Astrocyte (in vitro differentiated cells and primary cell): Measurements from ENCODE around the gene MAP7. TPM values are rescaled to one million over a fixed set of nuclear protein-coding genes. Genes with fewer than 3 reads are reported as not detected.
"Not testable (repeated sequence)": the region's sequence is repeated elsewhere in the genome, so short reads cannot be mapped to it uniquely, and the experiment has no call there.

Source experiments
- DNase-seq: peaks from one replicate; pipeline ENCODE4 v3.0.0-alpha.2; 2010; ENCODE audit warnings: low read depth
- FAIRE-seq: peaks from 2 replicates; lab custom pipeline; 2011; peaks lifted over from hg19 to GRCh38; lab: Jason Lieb, UNC
- H2AFZ ChIP-seq: 2 replicates; pipeline ENCODE4 v1.6.0; 2012; ENCODE audit warnings: low read depth, low read length, inconsistent platforms
- H3K27ac ChIP-seq: 2 replicates; pipeline ENCODE4 v1.5.1; 2011; ENCODE audit warnings: low read depth, low read length, inconsistent platforms
- H3K27me3 ChIP-seq: 2 replicates; pipeline ENCODE4 v1.6.0; 2011; ENCODE audit warnings: low read length, inconsistent platforms; ENCODE audit not compliant: insufficient read depth
- H3K36me3 ChIP-seq: 2 replicates; pipeline ENCODE4 v1.5.1; 2011; ENCODE audit warnings: low read length, inconsistent platforms; ENCODE audit not compliant: insufficient read depth
- H3K4me1 ChIP-seq: 2 replicates; pipeline ENCODE4 v1.5.1; 2011; ENCODE audit warnings: low read length, inconsistent platforms; ENCODE audit not compliant: insufficient read depth
- H3K4me2 ChIP-seq: 2 replicates; pipeline ENCODE4 v1.6.0; 2012; ENCODE audit warnings: low read length, inconsistent platforms
- H3K4me3 ChIP-seq: 2 replicates; pipeline ENCODE4 v1.5.1; 2011; ENCODE audit warnings: low read depth, mild to moderate bottlenecking, low read length, inconsistent platforms; ENCODE audit not compliant: insufficient read depth
- H3K79me2 ChIP-seq: 2 replicates; pipeline ENCODE4 v1.6.0; 2012; ENCODE audit warnings: mild to moderate bottlenecking, low read length, inconsistent platforms; ENCODE audit not compliant: insufficient read depth
- H3K9ac ChIP-seq: 2 replicates; pipeline ENCODE4 v1.6.0; 2012; ENCODE audit warnings: mild to moderate bottlenecking, low read length, inconsistent platforms
- H3K9me3 ChIP-seq: 2 replicates; pipeline ENCODE4 v1.5.1; 2012; ENCODE audit warnings: low read depth, mild to moderate bottlenecking, low read length, inconsistent platforms; ENCODE audit not compliant: insufficient read depth
- H4K20me1 ChIP-seq: 2 replicates; pipeline ENCODE4 v1.6.0; 2012; ENCODE audit warnings: low read length, inconsistent platforms; ENCODE audit not compliant: insufficient read depth
- H3K27ac Mint-ChIP-seq: one replicate; pipeline ENCODE4 v1.8.0; 2021; ENCODE audit warnings: mild to moderate bottlenecking, mixed read lengths; ENCODE audit not compliant: unreplicated experiment
- H3K27me3 Mint-ChIP-seq: one replicate; pipeline ENCODE4 v1.8.0; 2021; ENCODE audit warnings: low read depth, mixed read lengths; ENCODE audit not compliant: unreplicated experiment
- H3K36me3 Mint-ChIP-seq: one replicate; pipeline ENCODE4 v1.8.0; 2021; ENCODE audit warnings: low read depth, mixed read lengths; ENCODE audit not compliant: unreplicated experiment
- H3K4me1 Mint-ChIP-seq: one replicate; pipeline ENCODE4 v1.8.0; 2021; ENCODE audit warnings: low read depth, mixed read lengths; ENCODE audit not compliant: unreplicated experiment
- H3K4me3 Mint-ChIP-seq: one replicate; pipeline ENCODE4 v1.8.0; 2021; ENCODE audit warnings: mild to moderate bottlenecking, moderate library complexity, mixed read lengths; ENCODE audit not compliant: unreplicated experiment
- H3K9me3 Mint-ChIP-seq: one replicate; pipeline ENCODE4 v1.8.0; 2021; ENCODE audit warnings: mild to moderate bottlenecking, mixed read lengths; ENCODE audit not compliant: unreplicated experiment
- CTCF ChIP-seq: IDR thresholded peaks from 2 replicates; pipeline ENCODE4 v1.5.1; 2011; ENCODE audit warnings: low read depth, mild to moderate bottlenecking, inconsistent platforms, low read length, moderate library complexity; ENCODE audit not compliant: insufficient read depth
- EZH2 ChIP-seq: IDR thresholded peaks from 2 replicates; pipeline ENCODE4 v1.6.1; 2012; ENCODE audit warnings: mild to moderate bottlenecking, low read length, inconsistent platforms; ENCODE audit not compliant: insufficient read depth
- total RNA-seq: library from RNA; stranded (reverse); gene quantifications from 2 replicates; pipeline ENCODE4 v1.2.1, GENCODE V29; 2021

MAP7 gene
- total RNA-seq, 1 donor from 2014 or later, result 3.3 TPM

DNA sequence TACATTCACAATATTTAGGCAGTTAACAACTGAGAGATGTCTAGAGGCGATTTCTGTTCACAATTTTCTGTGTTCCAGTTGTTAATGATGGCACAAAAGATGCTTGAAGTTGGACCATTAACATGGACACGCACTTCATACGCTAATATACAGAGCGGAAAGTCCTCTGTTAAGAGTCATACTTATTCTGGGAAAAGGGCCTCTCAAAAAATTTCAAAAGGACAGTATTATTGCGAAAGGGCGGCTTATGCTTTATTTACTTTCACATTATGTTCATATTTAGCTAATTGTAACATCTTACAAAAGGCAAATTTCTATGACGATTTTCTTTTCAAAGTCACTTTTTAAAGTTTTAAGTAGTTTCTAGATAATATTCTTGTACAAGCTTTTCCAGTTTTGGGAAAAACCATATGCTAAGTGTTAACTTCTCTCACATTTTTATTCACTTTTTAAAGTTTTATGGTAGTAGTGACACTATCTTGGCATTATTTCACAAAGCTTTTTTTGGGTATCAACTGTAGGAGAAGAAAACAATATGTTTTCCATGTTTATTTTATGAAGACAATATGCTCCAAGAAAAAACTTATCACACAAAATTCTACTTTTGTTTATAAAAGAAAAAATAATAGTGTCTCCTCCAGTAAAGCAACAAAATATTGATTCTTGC lies 62.3 kb downstream of the MAP7 start:
- H3K4me1 ChIP-seq, result no peaks in the 10 kb centered on the region
- no peaks in the 10 kb centered on the region for H3K79me2 ChIP-seq
- H3K36me3 ChIP-seq, result no peaks in the 10 kb centered on the region
- no peaks in the 10 kb centered on the region for H3K36me3 Mint-ChIP-seq
- DNase-seq (no peak), FAIRE-seq (no peak)
- H3K9me3 Mint-ChIP-seq, result no peaks in the 10 kb centered on the region
- H3K4me3 Mint-ChIP-seq, result no peak overlapping the region
- no peak overlapping the region for H3K4me2 ChIP-seq
- no peak overlapping the region for H3K27ac Mint-ChIP-seq
- no peak for TF ChIP-seq EZH2
- no peak for TF ChIP-seq CTCF
- no peak overlapping the region for H3K27ac ChIP-seq
- H2AFZ ChIP-seq, result no peak overlapping the region
- H3K4me1 Mint-ChIP-seq, result no peaks in the 10 kb centered on the region
- H3K9me3 ChIP-seq, result no peaks in the 10 kb centered on the region
- H3K27me3 ChIP-seq, result no peaks in the 10 kb centered on the region
- H3K9ac ChIP-seq, result no peak overlapping the region
- H4K20me1 ChIP-seq, result no peaks in the 10 kb centered on the region
- H3K27me3 Mint-ChIP-seq, result no peaks in the 10 kb centered on the region
- no peak overlapping the region for H3K4me3 ChIP-seq

DNA sequence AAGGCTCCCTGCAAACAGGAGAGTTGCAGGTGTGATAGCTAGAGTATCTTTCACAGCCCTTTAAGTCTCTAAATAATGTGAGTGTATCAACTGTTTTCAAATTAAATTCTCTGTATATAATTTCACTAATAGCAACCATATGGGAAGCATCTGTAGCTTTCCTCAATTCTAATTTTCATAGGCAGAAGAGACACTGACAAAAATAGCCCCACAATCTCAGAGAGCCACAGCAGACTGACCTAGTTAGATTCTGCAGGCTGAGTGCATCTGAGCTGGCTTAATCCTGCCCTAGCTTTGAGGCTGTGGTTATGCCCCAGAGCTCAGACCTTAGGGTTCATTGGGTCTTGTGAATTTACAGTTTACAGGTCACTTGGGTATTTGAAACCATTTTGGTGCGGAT lies 63.9 kb downstream of the MAP7 start:
- no peak overlapping the region for H3K4me2 ChIP-seq
- no peak for TF ChIP-seq CTCF
- TF ChIP-seq EZH2, result no peak
- H3K4me1 ChIP-seq, result no peaks in the 10 kb centered on the region
- H3K27ac ChIP-seq, result no peak overlapping the region
- FAIRE-seq (no peak), DNase-seq (no peak)
- no peak overlapping the region for H3K9ac ChIP-seq
- Mint-ChIP-seq H3K27me3 (no peaks in the 10 kb centered on the region), H3K4me3 (no peak overlapping the region), H3K27ac (no peak overlapping the region), H3K4me1 (no peaks in the 10 kb centered on the region), H3K9me3 (no peaks in the 10 kb centered on the region), H3K36me3 (no peaks in the 10 kb centered on the region)
- no peaks in the 10 kb centered on the region for H3K36me3 ChIP-seq
- no peaks in the 10 kb centered on the region for H4K20me1 ChIP-seq
- no peaks in the 10 kb centered on the region for H3K79me2 ChIP-seq
- H3K27me3 ChIP-seq, result no peaks in the 10 kb centered on the region
- H3K9me3 ChIP-seq, result no peaks in the 10 kb centered on the region
- no peak overlapping the region for H3K4me3 ChIP-seq
- H2AFZ ChIP-seq, result no peak overlapping the region

GRCh38 chr6:136483906-136484305 lies 66.3 kb downstream of the MAP7 start:
- no peak overlapping the region for H3K4me3 ChIP-seq
- H3K4me1 Mint-ChIP-seq, result no peaks in the 10 kb centered on the region
- no peaks in the 10 kb centered on the region for H3K36me3 Mint-ChIP-seq
- no peak overlapping the region for H3K27ac Mint-ChIP-seq
- H3K9me3 ChIP-seq, result no peaks in the 10 kb centered on the region
- H3K79me2 ChIP-seq, result no peaks in the 10 kb centered on the region
- no peak overlapping the region for H2AFZ ChIP-seq
- no peak overlapping the region for H3K4me2 ChIP-seq
- H3K27ac ChIP-seq, result no peak overlapping the region
- H3K36me3 ChIP-seq, result no peaks in the 10 kb centered on the region
- FAIRE-seq (no peak), DNase-seq (no peak)
- no peaks in the 10 kb centered on the region for H3K9me3 Mint-ChIP-seq
- H3K4me1 ChIP-seq, result no peaks in the 10 kb centered on the region
- H3K27me3 Mint-ChIP-seq, result no peaks in the 10 kb centered on the region
- no peak overlapping the region for H3K4me3 Mint-ChIP-seq
- no peaks in the 10 kb centered on the region for H3K27me3 ChIP-seq
- no peaks in the 10 kb centered on the region for H4K20me1 ChIP-seq
- TF ChIP-seq EZH2 (no peak), CTCF (no peak)
- no peak overlapping the region for H3K9ac ChIP-seq

- H3K27ac Mint-ChIP-seq, H3K4me3 Mint-ChIP-seq, DNase-seq, H4K20me1 ChIP-seq, H3K4me2 ChIP-seq, H3K79me2 ChIP-seq, H3K9ac ChIP-seq, H3K4me1 ChIP-seq, H3K36me3 Mint-ChIP-seq, H3K9me3 Mint-ChIP-seq, H2AFZ ChIP-seq, H3K27ac ChIP-seq, H3K27me3 Mint-ChIP-seq, H3K9me3 ChIP-seq, H3K36me3 ChIP-seq, H3K27me3 ChIP-seq, H3K4me1 Mint-ChIP-seq, FAIRE-seq, H3K4me3 ChIP-seq: not testable (repeated sequence)
These were observed 67.2 kb downstream of the MAP7 start for GRCh38 chr6:136483005-136483404.
